Measurements from ENCODE around the gene RASA1. TPM values are rescaled to one million over a fixed set of nuclear protein-coding genes. Genes with fewer than 3 reads are reported as not detected.

Gene RASA1
- total RNA-seq, 1 experiment from 2014 or later: 29.6 TPM

GRCh38 chr5:87433945-87434344, 166.3 kb downstream of the RASA1 start:
- H3K79me1 ChIP-seq (ENCODE audit: insufficient read depth, low read depth, low read length, poor library complexity, severe bottlenecking): no peaks in the 10 kb centered on the region
- no peak overlapping the region for H2BK15ac ChIP-seq (ENCODE audit: low read depth, low read length)
- H3K27me3 ChIP-seq (ENCODE audit: insufficient read depth, low read length): no peaks in the 10 kb centered on the region
- no peak overlapping the region for H3K23ac ChIP-seq (ENCODE audit: insufficient read length, low read depth, low read length)
- H3K4ac ChIP-seq (ENCODE audit: low read depth, low read length): no peak overlapping the region
- no peak overlapping the region for H3T11ph ChIP-seq (ENCODE audit: low read length)
- no peaks in the 10 kb centered on the region for H3K23me2 ChIP-seq (ENCODE audit: insufficient read length, low read depth, low read length, poor library complexity, severe bottlenecking)
- H3K27ac ChIP-seq (ENCODE audit: insufficient read length, low read depth, low read length): no peak overlapping the region
- no peak overlapping the region for H3K56ac ChIP-seq (ENCODE audit: insufficient read length, low read depth, low read length)
- H4K91ac ChIP-seq (ENCODE audit: insufficient read length, low read depth, low read length): no peak overlapping the region
- no peak overlapping the region for H3K4me2 ChIP-seq (ENCODE audit: insufficient read depth, insufficient read length, low read length)
- H2BK120ac ChIP-seq (ENCODE audit: low read depth, low read length, poor library complexity, severe bottlenecking): no peak overlapping the region
- no peaks in the 10 kb centered on the region for H3K27me3 Mint-ChIP-seq (ENCODE audit: low read depth)
- H3K14ac ChIP-seq (ENCODE audit: insufficient read depth, low read length): no peak overlapping the region
- no peak overlapping the region for H3K9ac ChIP-seq (ENCODE audit: extremely low read depth, insufficient read length, low read length)
- no peak overlapping the region for H2AK5ac ChIP-seq (ENCODE audit: insufficient read length, low read length)
- no peak for DNase-seq
- H3K36me3 Mint-ChIP-seq (ENCODE audit: insufficient read depth in 1 of 3, low read depth in 3 of 3): no peaks in the 10 kb centered on the region
- no peak overlapping the region for H4K5ac ChIP-seq (ENCODE audit: insufficient read length, low read depth, low read length)
- H2BK20ac ChIP-seq (ENCODE audit: low read depth, low read length, poor library complexity, severe bottlenecking): no peak overlapping the region
- H3K27ac Mint-ChIP-seq: no peak overlapping the region
- H2AFZ ChIP-seq (ENCODE audit: low read length): no peak overlapping the region
- H3K9me3 ChIP-seq (ENCODE audit: control insufficient read depth, low read depth, low read length): no peaks in the 10 kb centered on the region
- no peaks in the 10 kb centered on the region for H3K4me1 Mint-ChIP-seq
- WGBS (ENCODE audit: extremely low coverage, insufficient read length, low lambda C conversion rate): no CpG with 5 or more reads among the region's 1 CpG
- H3K79me2 ChIP-seq (ENCODE audit: insufficient read depth, low read length): no peaks in the 10 kb centered on the region
- H2BK12ac ChIP-seq (ENCODE audit: insufficient read length, low read depth, low read length): no peak overlapping the region
- no peak overlapping the region for H3K18ac ChIP-seq (ENCODE audit: insufficient read length, low read depth, low read length)
- no peak overlapping the region for H2BK5ac ChIP-seq (ENCODE audit: insufficient read length, low read length)
- H3K4me3 Mint-ChIP-seq: no peak overlapping the region
- no peaks in the 10 kb centered on the region for H4K20me1 ChIP-seq (ENCODE audit: control insufficient read depth, insufficient read depth, insufficient read length)
- no peaks in the 10 kb centered on the region for H3K9me3 Mint-ChIP-seq
- no peak overlapping the region for H4K8ac ChIP-seq (replicated peaks; ENCODE audit: insufficient read length, low read depth, low read length)
- TF ChIP-seq CTCF (conservative IDR thresholded peaks at IDR 0.05): no peak
- H3K4me1 ChIP-seq (ENCODE audit: insufficient read depth, low read length): no peaks in the 10 kb centered on the region

Data from H9 (cell line).